ENCODE measurements around the gene CXCL3.

GRCh38 chr4:74066232-74066631, 27.7 kb upstream of the CXCL3 start:
- TF ChIP-seq CTCF (conservative IDR thresholded peaks at IDR 0.05; ENCODE audit: low read length) (no peak), EZH2phosphoT487 (IDR thresholded peaks at IDR 0.05; ENCODE audit: borderline replicate concordance, low read depth, low read length) (no peak)
